HCT116 (cell line): ENCODE data around the gene ELAVL1. TPM values are rescaled to one million over a fixed set of nuclear protein-coding genes. Genes with fewer than 3 reads are reported as not detected.

Experiments
- ATAC-seq: fragments of 200-7000 bp; cut with Tn5 transposase; 2 replicates; pipeline ENCODE4 v1.9.1; 2020; ENCODE audit warnings: mild to moderate bottlenecking, moderate library complexity
- BruUV-seq: library from RNA; stranded (reverse); fragments of 400-500 nt; replicated peaks from 2 replicates; lab custom pipeline; 2021; lab: Mats Ljungman, UMichigan
- CTCF ChIA-PET: fragments of 300-600 bp; sonication (Branson Sonifier 250); formaldehyde crosslinking; loops from one replicate; lab custom pipeline; 2021; ENCODE audit warnings: antibody characterized with exemption; lab: Charles Lee
- POLR2A ChIA-PET: fragments of 300-600, 350-600 bp; sonication (Branson Sonifier 250); formaldehyde crosslinking; loops from one replicate; lab custom pipeline; 2021; ENCODE audit warnings: antibody characterized with exemption; lab: Charles Lee
- RAD21 ChIA-PET, 2 experiments: fragments of 300-600 bp; sonication (Branson Sonifier 250); formaldehyde crosslinking; loops; one replicate each; lab custom pipeline; 2023; ENCODE audit warnings: low total read pairs in 2 of 2; ENCODE audit not compliant: uncharacterized antibody in 2 of 2, unreplicated experiment in 2 of 2, low non-redundant PET in 1 of 2; lab: Charles Lee
- DNase-seq: peaks from one replicate; pipeline ENCODE4 v3.0.0-alpha.2; 2010; ENCODE audit warnings: low read depth, low spot score
- H2AFZ ChIP-seq: fragments of 200-600 bp; shearing (Covaris generic), sonication (generic); 2 replicates; pipeline ENCODE4 v1.6.1; 2017; ENCODE audit warnings: low read depth, mixed run types, mixed read lengths, antibody characterized with exemption, low read length; ENCODE audit not compliant: poor library complexity, severe bottlenecking
- H3K27ac ChIP-seq: 2 replicates; pipeline ENCODE4 v1.5.1; 2012; ENCODE audit warnings: low read depth, low read length
- H3K27me3 ChIP-seq: fragments of 200-600 bp; sonication (generic); 2 replicates; pipeline ENCODE4 v1.6.1; 2016; ENCODE audit warnings: mixed run types, low read length, mixed read lengths; ENCODE audit not compliant: insufficient read depth
- H3K36me3 ChIP-seq, 2 experiments: fragments of 200-500 bp in 1 of 2; fragments of 200-600 bp in 1 of 2; sonication (Bioruptor generic) in 1 of 2; sonication (generic) in 1 of 2; 2 replicates each; pipeline versions ENCODE4 v1.5.1 to v1.6.1; 2014 to 2016; ENCODE audit warnings: low read length in 2 of 2, inconsistent platforms in 1 of 2, mixed read lengths in 1 of 2, mixed run types in 1 of 2; ENCODE audit not compliant: insufficient read depth in 2 of 2, control insufficient read depth in 1 of 2
- H3K4me1 ChIP-seq, 2 experiments: fragments of 200-600 bp in 1 of 2; sonication (generic) in 1 of 2; 2 replicates each; pipeline versions ENCODE4 v1.5.1 to v1.6.1; 2012 to 2017; ENCODE audit warnings: low read length in 2 of 2, inconsistent platforms in 1 of 2, mild to moderate bottlenecking in 1 of 2, mixed read lengths in 1 of 2, mixed run types in 1 of 2, moderate library complexity in 1 of 2; ENCODE audit not compliant: insufficient read depth in 2 of 2, control insufficient read depth in 1 of 2
- H3K4me2 ChIP-seq: fragments of 200-600 bp; sonication (generic); 2 replicates; pipeline ENCODE4 v1.6.1; 2017; ENCODE audit warnings: mixed run types, low read length, mixed read lengths
- H3K4me3 ChIP-seq, 2 experiments: fragments of 200-600 bp in 1 of 2; sonication (generic) in 1 of 2; replicated peaks in 1 of 2; 2 replicates each; pipeline ENCODE4 v1.5.1; 2011 to 2016; ENCODE audit warnings: low read length in 2 of 2, control low read depth in 1 of 2, low read depth in 1 of 2, mild to moderate bottlenecking in 1 of 2, mixed read lengths in 1 of 2, mixed run types in 1 of 2
- H3K79me2 ChIP-seq: fragments of 200-600 bp; sonication (generic); 2 replicates; pipeline ENCODE4 v1.6.1; 2017; ENCODE audit warnings: mild to moderate bottlenecking, mixed run types, low read length, moderate library complexity, mixed read lengths; ENCODE audit not compliant: insufficient read depth
- H3K9ac ChIP-seq: fragments of 200-600 bp; sonication (generic); 2 replicates; pipeline ENCODE4 v1.6.1; 2016; ENCODE audit warnings: low read length, mixed read lengths
- H3K9me2 ChIP-seq: fragments of 200-600 bp; sonication (generic), shearing (Covaris generic); 2 replicates; pipeline ENCODE4 v1.6.1; 2017; ENCODE audit warnings: mixed run types, mild to moderate bottlenecking, moderate library complexity; ENCODE audit not compliant: insufficient read depth
- H3K9me3 ChIP-seq, 2 experiments: fragments of 200-500 bp in 1 of 2; fragments of 200-600 bp in 1 of 2; sonication (Bioruptor generic) in 1 of 2; sonication (generic) in 1 of 2; 2 replicates each; pipeline ENCODE4 v1.6.1; 2014 to 2017; ENCODE audit warnings: low read length in 2 of 2, mixed read lengths in 2 of 2, inconsistent platforms in 1 of 2, low read depth in 1 of 2, mild to moderate bottlenecking in 1 of 2, mixed run types in 1 of 2, moderate library complexity in 1 of 2; ENCODE audit not compliant: control insufficient read depth in 1 of 2, insufficient read depth in 1 of 2
- H4K20me1 ChIP-seq: fragments of 200-600 bp; sonication (generic), shearing (Covaris generic); 2 replicates; pipeline ENCODE4 v1.6.1; 2017; ENCODE audit warnings: mixed run types, mild to moderate bottlenecking, moderate library complexity; ENCODE audit not compliant: insufficient read depth
- CBX3 ChIP-seq: IDR thresholded peaks from 2 replicates; pipeline ENCODE4 v1.6.1; 2012; ENCODE audit warnings: low read depth
- CEBPB ChIP-seq: IDR thresholded peaks from 2 replicates; pipeline ENCODE4 v1.6.1; 2012; ENCODE audit warnings: low read depth
- EGR1 ChIP-seq: IDR thresholded peaks from 2 replicates; pipeline ENCODE4 v1.6.1; 2012; ENCODE audit warnings: low read depth
- ELF1 ChIP-seq: IDR thresholded peaks from 2 replicates; pipeline ENCODE4 v1.6.1; 2012; ENCODE audit warnings: low read depth, borderline replicate concordance
- EZH2phosphoT487 ChIP-seq: fragments of 200-600 bp; IDR thresholded peaks from 2 replicates; pipeline ENCODE4 v1.6.1; 2018; ENCODE audit warnings: antibody characterized with exemption, borderline replicate concordance
- JUND ChIP-seq: IDR thresholded peaks from 2 replicates; pipeline ENCODE4 v1.6.1; 2012
- POLR2A ChIP-seq: IDR thresholded peaks from 2 replicates; pipeline ENCODE4 v1.7.0; 2011; ENCODE audit warnings: borderline replicate concordance; ENCODE audit not compliant: insufficient read depth, insufficient read length; ENCODE audit errors: extremely low read depth
- SP1 ChIP-seq: IDR thresholded peaks from 2 replicates; pipeline ENCODE4 v1.6.1; 2012; ENCODE audit warnings: low read depth
- SRF ChIP-seq: IDR thresholded peaks from 2 replicates; pipeline ENCODE4 v1.6.1; 2012; ENCODE audit warnings: low read depth
- YY1 ChIP-seq: IDR thresholded peaks from 2 replicates; pipeline ENCODE4 v1.6.1; 2011; ENCODE audit warnings: low read length, low read depth, moderate library complexity, mild to moderate bottlenecking; ENCODE audit not compliant: insufficient replicate concordance; ENCODE audit errors: extremely low read depth
- intact Hi-C: fragments of 100-400 bp; cut with micrococcal nuclease; formaldehyde crosslinking; loops from 2 replicates; pipeline ENCODE4 v1.10.0; 2022
- total RNA-seq: library from RNA; stranded (reverse); gene quantifications from one replicate; pipeline ENCODE4 v1.2.1, GENCODE V29; 2021; ENCODE audit not compliant: unreplicated experiment
- TF ChIP-seq, protein P1 (sequence below), 3 experiments: fragments of 200-600 bp in 1 of 3; sonication (generic) in 1 of 3; IDR thresholded peaks in 2 of 3; conservative IDR thresholded peaks in 1 of 3; 2 replicates each; pipeline ENCODE4 v1.5.1; 2012 to 2017; ENCODE audit warnings: low read depth in 2 of 3, low read length in 2 of 3, antibody characterized with exemption in 1 of 3, borderline replicate concordance in 1 of 3, control low read depth in 1 of 3, mild to moderate bottlenecking in 1 of 3, mixed read lengths in 1 of 3, mixed run types in 1 of 3, moderate library complexity in 1 of 3; ENCODE audit not compliant: insufficient read depth in 1 of 3
- TF ChIP-seq, protein P2 (sequence below): IDR thresholded peaks from 2 replicates; pipeline ENCODE4 v1.6.1; 2011; ENCODE audit warnings: mild to moderate bottlenecking, low read length, moderate library complexity; ENCODE audit not compliant: insufficient replicate concordance; ENCODE audit errors: extremely low read depth
- TF ChIP-seq, protein P3 (sequence below): IDR thresholded peaks from 2 replicates; pipeline ENCODE4 v1.6.1; 2012; ENCODE audit warnings: low read depth

The ELAVL1 gene
- total RNA-seq, 1 experiment from 2014 or later: 134 TPM

DNA sequence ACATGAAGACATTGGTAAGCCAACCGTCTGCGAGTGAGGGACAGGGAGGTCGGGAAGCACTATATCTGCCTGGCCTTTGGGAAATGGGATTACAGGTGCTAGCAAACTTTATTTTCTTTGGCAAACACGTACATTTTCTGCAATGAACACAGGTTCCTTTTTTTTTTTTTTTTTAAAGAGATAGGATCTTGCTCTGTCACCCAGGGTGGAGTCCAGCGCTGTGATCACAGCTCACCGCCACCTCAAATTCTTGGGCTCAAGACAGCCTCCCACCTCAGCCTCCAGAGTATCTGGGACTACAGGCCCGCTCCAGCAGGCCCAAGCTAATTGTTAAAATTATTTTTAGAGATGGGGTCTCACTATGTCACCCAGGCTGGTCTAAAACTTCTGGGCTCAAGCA lies 24.2 kb downstream of the ELAVL1 start:
- ChIA-PET RAD21 (no interaction called here), POLR2A (no interaction called here), CTCF (interaction anchor here (1.2 kb wide), 1 partner anchor 10 kb away, joined by 3 read pairs; no protein-coding TSS in a partner anchor)
- Histone ChIP-seq H3K27ac (no peak overlapping the region), H3K4me1 (no peaks in the 10 kb centered on the region), H3K79me2 (peaks cover 83% of the 10 kb centered on the region), H3K9me2 (no peaks in the 10 kb centered on the region), H3K4me2 (no peak overlapping the region), H2AFZ (no peak overlapping the region), H3K9ac (no peak overlapping the region), H3K9me3 (no peaks in the 10 kb centered on the region), H3K36me3 (peaks cover 31 to 50% of the 10 kb centered on the region in 2 experiments; a peak in 3 of 4 replicates), H4K20me1 (no peaks in the 10 kb centered on the region), H3K27me3 (no peaks in the 10 kb centered on the region), H3K4me3 (no peak overlapping the region)
- ATAC-seq (no peak), DNase-seq (no peak)
- BruUV-seq: no TSS peak
- intact Hi-C loops: no loop called here
- TF ChIP-seq CEBPB: no peak
- TF ChIP-seq JUND: no peak
- no peak for TF ChIP-seq YY1

DNA sequence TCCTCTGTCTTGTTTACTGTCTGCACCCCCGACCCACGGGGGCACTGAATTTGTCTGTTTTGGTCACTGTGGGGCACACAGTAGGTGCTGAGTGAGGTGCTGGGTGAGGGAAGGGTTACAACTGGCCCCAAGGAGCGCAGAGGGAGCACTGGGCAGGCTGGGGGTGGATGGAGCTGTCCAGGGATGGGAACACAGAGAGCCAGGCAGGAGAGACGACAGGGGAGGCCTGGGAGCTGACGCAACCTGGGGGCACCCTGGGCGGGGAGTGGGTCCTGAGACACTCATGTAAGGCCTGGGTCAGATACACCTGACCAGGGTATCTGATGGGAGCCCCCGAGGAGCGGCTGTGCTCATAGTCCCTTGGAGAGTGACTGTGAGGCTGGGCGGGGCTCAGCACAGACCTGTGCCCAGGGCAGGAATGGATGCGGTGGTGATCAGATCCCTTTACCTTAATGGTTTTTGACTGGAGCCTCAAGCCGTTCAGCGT lies 24.8 kb downstream of the ELAVL1 start:
- Histone ChIP-seq H3K9me2 (no peaks in the 10 kb centered on the region), H3K9ac (no peak overlapping the region), H3K4me3 (no peak overlapping the region), H3K27me3 (no peaks in the 10 kb centered on the region), H4K20me1 (no peaks in the 10 kb centered on the region), H3K36me3 (peaks cover 32 to 45% of the 10 kb centered on the region in 2 experiments; a peak in 3 of 4 replicates), H3K9me3 (no peaks in the 10 kb centered on the region), H3K79me2 (peaks cover 78% of the 10 kb centered on the region), H3K4me2 (no peak overlapping the region), H3K4me1 (no peaks in the 10 kb centered on the region), H3K27ac (no peak overlapping the region; the same call in 1 of the 2 replicates), H2AFZ (no peak overlapping the region)
- BruUV-seq: no TSS peak
- DNase-seq (no peak), ATAC-seq (no peak)
- RAD21 ChIA-PET: no interaction called here
- intact Hi-C loops: no loop called here
- POLR2A ChIA-PET: no interaction called here
- CTCF ChIA-PET: no interaction called here
- no peak for TF ChIP-seq POLR2A
- no peak for TF ChIP-seq EGR1
- TF ChIP-seq JUND: no peak
- TF ChIP-seq SP1: no peak
- TF ChIP-seq, protein P1, sequence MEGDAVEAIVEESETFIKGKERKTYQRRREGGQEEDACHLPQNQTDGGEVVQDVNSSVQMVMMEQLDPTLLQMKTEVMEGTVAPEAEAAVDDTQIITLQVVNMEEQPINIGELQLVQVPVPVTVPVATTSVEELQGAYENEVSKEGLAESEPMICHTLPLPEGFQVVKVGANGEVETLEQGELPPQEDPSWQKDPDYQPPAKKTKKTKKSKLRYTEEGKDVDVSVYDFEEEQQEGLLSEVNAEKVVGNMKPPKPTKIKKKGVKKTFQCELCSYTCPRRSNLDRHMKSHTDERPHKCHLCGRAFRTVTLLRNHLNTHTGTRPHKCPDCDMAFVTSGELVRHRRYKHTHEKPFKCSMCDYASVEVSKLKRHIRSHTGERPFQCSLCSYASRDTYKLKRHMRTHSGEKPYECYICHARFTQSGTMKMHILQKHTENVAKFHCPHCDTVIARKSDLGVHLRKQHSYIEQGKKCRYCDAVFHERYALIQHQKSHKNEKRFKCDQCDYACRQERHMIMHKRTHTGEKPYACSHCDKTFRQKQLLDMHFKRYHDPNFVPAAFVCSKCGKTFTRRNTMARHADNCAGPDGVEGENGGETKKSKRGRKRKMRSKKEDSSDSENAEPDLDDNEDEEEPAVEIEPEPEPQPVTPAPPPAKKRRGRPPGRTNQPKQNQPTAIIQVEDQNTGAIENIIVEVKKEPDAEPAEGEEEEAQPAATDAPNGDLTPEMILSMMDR (IDR thresholded peaks at IDR 0.05 in 2 of 3, conservative IDR thresholded peaks at IDR 0.05 in 1 of 3; ENCODE audit: borderline replicate concordance in 1 of 3, insufficient read depth in 1 of 3, low read depth in 2 of 3, low read length in 2 of 3): no peak
- TF ChIP-seq, protein P2, sequence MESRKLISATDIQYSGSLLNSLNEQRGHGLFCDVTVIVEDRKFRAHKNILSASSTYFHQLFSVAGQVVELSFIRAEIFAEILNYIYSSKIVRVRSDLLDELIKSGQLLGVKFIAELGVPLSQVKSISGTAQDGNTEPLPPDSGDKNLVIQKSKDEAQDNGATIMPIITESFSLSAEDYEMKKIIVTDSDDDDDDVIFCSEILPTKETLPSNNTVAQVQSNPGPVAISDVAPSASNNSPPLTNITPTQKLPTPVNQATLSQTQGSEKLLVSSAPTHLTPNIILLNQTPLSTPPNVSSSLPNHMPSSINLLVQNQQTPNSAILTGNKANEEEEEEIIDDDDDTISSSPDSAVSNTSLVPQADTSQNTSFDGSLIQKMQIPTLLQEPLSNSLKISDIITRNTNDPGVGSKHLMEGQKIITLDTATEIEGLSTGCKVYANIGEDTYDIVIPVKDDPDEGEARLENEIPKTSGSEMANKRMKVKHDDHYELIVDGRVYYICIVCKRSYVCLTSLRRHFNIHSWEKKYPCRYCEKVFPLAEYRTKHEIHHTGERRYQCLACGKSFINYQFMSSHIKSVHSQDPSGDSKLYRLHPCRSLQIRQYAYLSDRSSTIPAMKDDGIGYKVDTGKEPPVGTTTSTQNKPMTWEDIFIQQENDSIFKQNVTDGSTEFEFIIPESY: no peak
- TF ChIP-seq, protein P3, sequence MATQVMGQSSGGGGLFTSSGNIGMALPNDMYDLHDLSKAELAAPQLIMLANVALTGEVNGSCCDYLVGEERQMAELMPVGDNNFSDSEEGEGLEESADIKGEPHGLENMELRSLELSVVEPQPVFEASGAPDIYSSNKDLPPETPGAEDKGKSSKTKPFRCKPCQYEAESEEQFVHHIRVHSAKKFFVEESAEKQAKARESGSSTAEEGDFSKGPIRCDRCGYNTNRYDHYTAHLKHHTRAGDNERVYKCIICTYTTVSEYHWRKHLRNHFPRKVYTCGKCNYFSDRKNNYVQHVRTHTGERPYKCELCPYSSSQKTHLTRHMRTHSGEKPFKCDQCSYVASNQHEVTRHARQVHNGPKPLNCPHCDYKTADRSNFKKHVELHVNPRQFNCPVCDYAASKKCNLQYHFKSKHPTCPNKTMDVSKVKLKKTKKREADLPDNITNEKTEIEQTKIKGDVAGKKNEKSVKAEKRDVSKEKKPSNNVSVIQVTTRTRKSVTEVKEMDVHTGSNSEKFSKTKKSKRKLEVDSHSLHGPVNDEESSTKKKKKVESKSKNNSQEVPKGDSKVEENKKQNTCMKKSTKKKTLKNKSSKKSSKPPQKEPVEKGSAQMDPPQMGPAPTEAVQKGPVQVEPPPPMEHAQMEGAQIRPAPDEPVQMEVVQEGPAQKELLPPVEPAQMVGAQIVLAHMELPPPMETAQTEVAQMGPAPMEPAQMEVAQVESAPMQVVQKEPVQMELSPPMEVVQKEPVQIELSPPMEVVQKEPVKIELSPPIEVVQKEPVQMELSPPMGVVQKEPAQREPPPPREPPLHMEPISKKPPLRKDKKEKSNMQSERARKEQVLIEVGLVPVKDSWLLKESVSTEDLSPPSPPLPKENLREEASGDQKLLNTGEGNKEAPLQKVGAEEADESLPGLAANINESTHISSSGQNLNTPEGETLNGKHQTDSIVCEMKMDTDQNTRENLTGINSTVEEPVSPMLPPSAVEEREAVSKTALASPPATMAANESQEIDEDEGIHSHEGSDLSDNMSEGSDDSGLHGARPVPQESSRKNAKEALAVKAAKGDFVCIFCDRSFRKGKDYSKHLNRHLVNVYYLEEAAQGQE: no peak
- no peak for TF ChIP-seq SRF
- TF ChIP-seq CBX3: no peak
- TF ChIP-seq ELF1: no peak
- no peak for TF ChIP-seq EZH2phosphoT487
